Lower leg skin (tissue), 3 donors: ENCODE measurements around the gene RXRA.

Experiments
- POLR2A ChIP-seq, 2 donors: fragments of 450-650 bp; IDR thresholded peaks; one replicate each; pipeline ENCODE4 v1.6.1; 2016 to 2017; ENCODE audit warnings: antibody characterized with exemption in 2 of 2, mild to moderate bottlenecking in 1 of 2, moderate library complexity in 1 of 2
- TF ChIP-seq, protein P1 (sequence below), 3 donors: fragments of 450-650 bp; IDR thresholded peaks; one replicate each; pipeline ENCODE4 v1.5.1; 2016; ENCODE audit warnings: antibody characterized with exemption in 3 of 3, mild to moderate bottlenecking in 3 of 3, moderate library complexity in 2 of 3

DNA sequence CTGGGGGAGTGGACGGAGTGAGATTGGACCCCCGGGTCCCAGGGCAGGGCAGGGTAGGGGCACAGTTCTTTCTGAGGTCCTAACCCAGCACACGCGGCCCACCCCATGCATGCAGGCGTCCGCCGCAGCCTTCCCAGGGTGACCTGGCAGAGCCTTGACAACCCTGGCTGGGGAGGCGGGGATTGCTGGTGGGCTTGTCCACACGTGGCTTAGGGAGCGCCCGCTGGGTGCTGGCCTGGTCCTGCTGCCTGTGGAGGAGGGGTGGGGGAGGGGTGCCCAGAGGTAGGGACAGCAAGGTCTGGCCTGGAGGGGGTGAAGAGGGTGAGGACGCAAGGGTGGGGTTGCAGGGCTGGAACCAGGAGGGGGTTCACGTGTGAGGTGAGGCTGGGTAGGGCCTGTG is 6.0 kb downstream of the RXRA start:
- TF ChIP-seq, protein P1, sequence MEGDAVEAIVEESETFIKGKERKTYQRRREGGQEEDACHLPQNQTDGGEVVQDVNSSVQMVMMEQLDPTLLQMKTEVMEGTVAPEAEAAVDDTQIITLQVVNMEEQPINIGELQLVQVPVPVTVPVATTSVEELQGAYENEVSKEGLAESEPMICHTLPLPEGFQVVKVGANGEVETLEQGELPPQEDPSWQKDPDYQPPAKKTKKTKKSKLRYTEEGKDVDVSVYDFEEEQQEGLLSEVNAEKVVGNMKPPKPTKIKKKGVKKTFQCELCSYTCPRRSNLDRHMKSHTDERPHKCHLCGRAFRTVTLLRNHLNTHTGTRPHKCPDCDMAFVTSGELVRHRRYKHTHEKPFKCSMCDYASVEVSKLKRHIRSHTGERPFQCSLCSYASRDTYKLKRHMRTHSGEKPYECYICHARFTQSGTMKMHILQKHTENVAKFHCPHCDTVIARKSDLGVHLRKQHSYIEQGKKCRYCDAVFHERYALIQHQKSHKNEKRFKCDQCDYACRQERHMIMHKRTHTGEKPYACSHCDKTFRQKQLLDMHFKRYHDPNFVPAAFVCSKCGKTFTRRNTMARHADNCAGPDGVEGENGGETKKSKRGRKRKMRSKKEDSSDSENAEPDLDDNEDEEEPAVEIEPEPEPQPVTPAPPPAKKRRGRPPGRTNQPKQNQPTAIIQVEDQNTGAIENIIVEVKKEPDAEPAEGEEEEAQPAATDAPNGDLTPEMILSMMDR (IDR thresholded peaks at IDR 0.05) = no peak
- no peak for TF ChIP-seq POLR2A (IDR thresholded peaks at IDR 0.05)
